HG03571 (cell line): ENCODE results near the gene VPS50.
"Not testable (repeated sequence)": the region's sequence is repeated elsewhere in the genome, so short reads cannot be mapped to it uniquely, and the experiment has no call there.

Source experiments
- ATAC-seq: cut with Tn5 transposase; IDR thresholded peaks from one replicate; pipeline ENCODE4 v1.9.1; 2021; ENCODE audit not compliant: unreplicated experiment

The VPS50 gene

DNA sequence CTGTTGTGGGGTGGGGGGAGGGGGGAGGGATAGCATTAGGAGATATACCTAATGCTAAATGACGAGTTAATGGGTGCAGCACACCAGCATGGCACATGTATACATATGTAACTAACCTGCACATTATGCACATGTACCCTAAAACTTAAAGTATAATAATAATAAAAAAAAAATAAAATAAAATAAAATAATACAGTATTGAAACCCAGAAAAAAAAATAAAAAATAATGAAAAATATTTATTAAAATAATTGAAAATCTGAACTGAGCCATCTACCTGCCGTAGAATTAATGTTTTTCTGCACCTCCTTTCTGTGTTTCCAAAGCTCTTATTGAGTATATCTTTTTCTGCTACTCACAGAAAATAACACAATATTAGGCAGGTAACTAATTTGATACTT, 94.1 kb downstream of the VPS50 start:
- not testable (repeated sequence) for ATAC-seq

GRCh38 chr7:93327006-93327633, 95.0 kb downstream of the VPS50 start:
- no peak for ATAC-seq

- no peak for ATAC-seq
These were observed 99.5 kb downstream of the VPS50 start for GRCh38 chr7:93331706-93332105.

- no peak for ATAC-seq
These were observed 100.0 kb downstream of the VPS50 start for GRCh38 chr7:93332172-93332571.

DNA sequence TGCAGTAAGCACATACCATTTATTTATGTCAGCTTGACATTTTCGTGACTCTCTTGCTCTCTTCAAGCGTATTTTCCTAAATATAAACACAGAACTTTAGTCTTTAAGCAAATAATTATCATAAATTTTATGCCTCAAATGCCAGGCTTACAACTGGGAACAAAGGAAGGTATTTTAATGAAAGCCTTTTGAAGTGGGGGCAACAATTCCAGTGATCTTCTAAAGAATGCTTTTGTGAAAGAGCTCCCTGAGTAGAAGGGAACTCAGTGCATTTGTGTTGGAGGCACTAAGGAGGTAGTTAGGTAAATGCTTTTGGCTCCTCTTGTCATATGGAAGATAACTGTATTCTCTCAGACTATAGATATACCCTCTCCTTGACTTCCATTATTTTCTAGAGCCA, 104.9 kb downstream of the VPS50 start:
- no peak for ATAC-seq

GRCh38 chr7:93342178-93342577, 110.0 kb downstream of the VPS50 start:
- not testable (repeated sequence) for ATAC-seq

DNA sequence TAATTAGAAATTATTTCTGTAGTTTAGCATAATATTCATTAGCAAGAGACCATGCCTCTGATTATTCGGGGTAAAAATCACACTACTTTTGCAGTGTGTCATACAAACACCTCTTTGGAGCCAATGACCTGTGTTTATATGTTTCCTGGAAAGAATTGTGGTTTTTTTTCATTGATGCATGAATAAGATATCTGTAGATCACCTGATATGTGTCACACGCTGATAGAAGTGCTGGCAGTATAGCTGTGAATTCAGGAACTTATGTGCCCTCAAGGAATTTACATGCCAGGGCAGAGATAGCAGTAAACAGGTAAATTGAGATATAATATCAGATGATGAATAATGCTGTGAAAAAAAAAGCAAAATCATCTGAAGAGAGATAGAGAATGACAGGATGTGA, 118.2 kb downstream of the VPS50 start:
- ATAC-seq, result no peak

- ATAC-seq, result no peak
These were observed 120.7 kb downstream of the VPS50 start for GRCh38 chr7:93352881-93353280.

DNA sequence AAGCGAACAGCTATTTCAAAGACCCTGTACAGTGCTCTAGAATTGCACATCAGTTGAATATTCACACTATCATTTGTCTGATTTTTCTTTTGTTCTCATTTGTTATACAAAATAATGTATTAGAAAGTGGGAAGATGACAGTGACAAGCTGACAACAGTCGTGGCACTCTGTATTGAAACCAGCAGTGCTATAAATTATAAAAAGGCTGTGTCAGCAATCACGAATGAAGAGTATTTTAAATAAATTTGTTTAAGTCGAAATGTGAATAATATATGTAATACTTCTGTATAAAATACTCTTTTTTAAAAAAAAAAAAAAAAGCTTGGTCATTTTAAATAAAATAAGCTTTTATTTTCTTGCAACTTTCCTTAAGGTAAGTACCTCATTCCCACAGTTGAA, 122.6 kb downstream of the VPS50 start:
- ATAC-seq, result no peak

DNA sequence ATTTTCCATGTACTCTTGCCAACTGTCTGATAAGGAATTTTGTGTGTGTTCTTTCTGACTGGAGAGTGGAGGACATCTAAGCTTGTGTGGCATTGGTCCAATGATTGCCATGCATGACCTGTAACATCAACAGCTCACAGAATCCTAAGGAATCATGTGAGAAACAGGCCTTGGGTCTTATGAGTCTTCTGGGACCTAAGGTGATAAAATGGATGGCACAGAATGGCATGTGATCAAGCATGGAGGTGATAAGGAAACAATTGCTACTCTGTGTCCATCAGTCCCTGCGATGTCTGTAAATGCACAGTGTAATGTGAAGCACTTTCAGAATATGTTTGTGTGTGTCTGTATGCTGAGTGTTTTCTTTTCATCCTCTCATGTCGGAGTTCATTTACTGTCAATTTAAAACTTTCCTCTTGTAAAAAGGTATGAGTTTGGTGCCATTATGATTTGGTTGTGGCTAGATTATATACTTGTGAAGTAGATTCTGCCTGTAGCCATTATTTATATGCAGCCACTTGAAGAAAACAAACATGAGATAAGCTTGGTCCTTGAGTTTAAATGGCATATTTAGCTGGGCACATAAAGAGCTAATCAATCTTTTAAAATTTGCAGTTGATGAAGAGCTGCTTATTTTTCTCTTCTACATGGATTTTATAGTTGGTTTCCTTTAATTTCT, 127.5 kb downstream of the VPS50 start:
- ATAC-seq, result no peak

DNA sequence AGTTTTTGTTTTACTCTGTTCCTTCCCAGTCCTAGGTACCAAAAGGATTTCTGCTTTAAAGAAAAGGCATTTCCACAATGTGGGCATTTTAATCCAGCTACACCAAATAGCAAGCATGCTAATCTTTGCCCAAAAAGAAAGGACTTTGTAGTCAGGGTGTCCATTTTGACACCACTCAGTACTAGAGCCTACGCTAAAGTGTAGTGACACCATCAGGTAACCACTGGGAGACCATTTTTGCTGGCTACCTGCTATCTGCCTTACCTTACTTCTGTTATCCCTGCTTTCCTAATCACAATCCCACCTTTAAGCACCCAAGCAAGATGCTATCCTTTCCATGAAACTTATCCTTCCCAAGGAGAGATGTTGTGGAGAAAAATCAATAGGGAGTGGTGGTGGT, 129.7 kb downstream of the VPS50 start:
- ATAC-seq, result no peak

GRCh38 chr7:93364806-93365205, 132.6 kb downstream of the VPS50 start:
- ATAC-seq, result no peak

GRCh38 chr7:93365341-93365740, 133.2 kb downstream of the VPS50 start:
- ATAC-seq, result no peak

DNA sequence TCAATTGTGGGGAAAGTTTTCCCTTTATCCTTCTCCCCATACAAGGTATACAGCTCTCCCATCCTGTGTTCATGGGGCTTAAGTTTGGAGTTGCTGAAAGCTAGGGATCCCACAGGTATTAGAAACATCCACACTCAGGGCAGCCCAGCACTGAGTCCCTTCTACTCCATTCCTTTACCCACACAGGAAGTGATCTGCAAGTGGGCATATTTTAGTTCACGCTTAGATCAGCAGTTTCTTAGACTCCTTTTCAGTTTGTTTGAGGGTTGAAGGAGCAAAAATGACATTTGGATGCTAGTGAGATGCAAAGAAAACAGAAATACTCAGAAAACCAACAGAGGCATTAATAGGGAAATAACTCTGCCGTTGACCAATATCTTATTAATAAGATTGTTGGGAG, 134.7 kb downstream of the VPS50 start:
- no peak for ATAC-seq

GRCh38 chr7:93367254-93367653, 135.1 kb downstream of the VPS50 start:
- ATAC-seq, result no peak

DNA sequence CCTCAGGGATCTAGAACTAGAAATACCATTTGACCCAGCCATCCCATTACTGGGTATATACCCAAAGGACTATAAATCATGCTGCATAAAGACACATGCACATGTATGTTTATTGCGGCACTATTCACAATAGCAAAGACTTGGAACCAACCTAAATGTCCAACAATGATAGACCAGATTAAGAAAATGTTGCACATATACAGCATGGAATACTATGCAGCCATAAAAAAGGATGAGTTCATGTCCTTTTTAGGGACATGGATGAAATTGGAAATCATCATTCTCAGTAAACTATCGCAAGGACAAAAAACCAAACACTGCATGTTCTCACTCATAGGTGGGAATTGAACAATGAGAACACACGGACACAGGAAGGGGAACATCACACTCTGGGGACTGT, 138.8 kb downstream of the VPS50 start:
- not testable (repeated sequence) for ATAC-seq

- no peak for ATAC-seq
These were observed 141.4 kb downstream of the VPS50 start for GRCh38 chr7:93373537-93373936.

- ATAC-seq, result peak; percentile 60
These were observed 142.3 kb downstream of the VPS50 start for GRCh38 chr7:93374345-93374940.

DNA sequence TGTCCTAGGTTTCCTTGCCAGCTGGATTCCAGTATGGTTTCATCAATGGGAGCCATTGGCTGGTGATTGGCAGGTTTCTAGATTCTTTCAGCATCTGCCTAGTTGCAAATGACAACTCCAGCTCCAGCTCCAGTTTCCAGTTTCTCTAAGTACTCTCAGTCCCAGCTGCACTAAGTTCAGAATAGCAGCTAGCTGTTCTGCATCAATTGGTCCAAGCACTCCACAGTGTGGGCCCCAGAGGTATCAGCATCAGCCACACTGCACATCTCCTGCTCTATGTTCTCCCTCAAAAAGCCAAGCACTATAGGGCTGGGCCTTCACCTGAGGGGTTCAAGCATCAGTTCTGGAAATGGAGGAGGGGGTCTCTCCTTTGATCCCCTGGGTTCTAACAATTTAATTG, 143.4 kb downstream of the VPS50 start:
- ATAC-seq, result no peak

DNA sequence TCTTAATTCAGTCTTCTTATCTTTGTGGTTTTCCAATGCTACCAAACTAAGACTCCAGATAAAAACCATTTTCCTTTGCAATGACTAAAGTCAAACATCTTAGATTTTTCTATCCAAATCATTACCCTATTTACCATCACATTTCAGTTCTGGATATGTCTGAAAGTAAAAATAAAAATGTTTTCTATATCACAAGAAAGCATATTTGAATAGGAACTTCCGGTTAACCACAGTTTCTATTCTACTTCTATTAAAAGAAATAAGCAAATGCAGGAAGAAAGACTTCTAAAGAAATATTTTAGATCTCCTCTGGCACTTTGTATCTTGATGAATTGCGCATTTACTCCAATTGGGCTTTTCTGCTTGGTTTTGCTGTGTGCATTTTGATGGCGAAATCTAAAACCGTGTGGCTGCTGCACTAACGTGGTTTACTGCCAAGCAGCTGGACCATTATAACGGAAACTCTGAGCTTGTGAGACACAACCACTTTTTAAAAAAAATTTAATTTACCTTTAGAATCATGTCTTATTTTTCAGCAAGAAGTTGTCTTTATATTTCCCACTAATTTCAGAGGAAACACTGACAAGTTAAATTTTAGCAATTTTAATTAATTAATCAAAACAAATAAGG, 146.1 kb downstream of the VPS50 start:
- peak; percentile 53 for ATAC-seq

GRCh38 chr7:93382362-93382761, 150.2 kb downstream of the VPS50 start:
- ATAC-seq, result no peak

GRCh38 chr7:93390660-93391059, 158.5 kb downstream of the VPS50 start:
- ATAC-seq, result no peak
